Right kidney (tissue), 1 donor: ENCODE data around the gene PSD2.

Experiments
- DNase-seq: peaks from one replicate; pipeline ENCODE4 v3.0.0-alpha.2; 2016

PSD2 gene

GRCh38 chr5:139855946-139856540 lies 60.4 kb downstream of the PSD2 start:
- DNase-seq, result no peak

- DNase-seq, result no peak
Observed at GRCh38 chr5:139856714-139857113, 61.1 kb downstream of the PSD2 start.

- DNase-seq, result no peak
Observed at GRCh38 chr5:139859013-139859412, 63.4 kb downstream of the PSD2 start.

GRCh38 chr5:139861021-139861888 lies 65.6 kb downstream of the PSD2 start:
- no peak for DNase-seq

- DNase-seq, result no peak
Observed at GRCh38 chr5:139861889-139862207, 66.2 kb downstream of the PSD2 start.

- DNase-seq, result no peak
Observed at GRCh38 chr5:139862313-139862712, 66.7 kb downstream of the PSD2 start.

- DNase-seq, result no peak
Observed at GRCh38 chr5:139862803-139863202, 67.2 kb downstream of the PSD2 start.

- DNase-seq, result no peak
Observed at GRCh38 chr5:139863361-139863760, 67.8 kb downstream of the PSD2 start.

GRCh38 chr5:139863855-139864558 lies 68.4 kb downstream of the PSD2 start:
- peak; percentile 44 for DNase-seq

- DNase-seq, result no peak
Observed at GRCh38 chr5:139864716-139865483, 69.3 kb downstream of the PSD2 start.

- no peak for DNase-seq
Observed at GRCh38 chr5:139867109-139867508, 71.5 kb downstream of the PSD2 start.

- DNase-seq, result no peak
Observed at GRCh38 chr5:139867581-139867980, 72.0 kb downstream of the PSD2 start.

- no peak for DNase-seq
Observed at GRCh38 chr5:139869042-139869790, 73.6 kb downstream of the PSD2 start.

GRCh38 chr5:139870677-139871076 lies 75.1 kb downstream of the PSD2 start:
- no peak for DNase-seq

GRCh38 chr5:139871614-139872013 lies 76.0 kb downstream of the PSD2 start:
- no peak for DNase-seq

- no peak for DNase-seq
Observed at GRCh38 chr5:139872052-139872766, 76.6 kb downstream of the PSD2 start.

GRCh38 chr5:139872851-139873794 lies 77.5 kb downstream of the PSD2 start:
- DNase-seq, result no peak

GRCh38 chr5:139875957-139876356 lies 80.3 kb downstream of the PSD2 start:
- DNase-seq, result no peak

GRCh38 chr5:139877129-139877597 lies 81.6 kb downstream of the PSD2 start:
- DNase-seq, result no peak

GRCh38 chr5:139878093-139878492 lies 82.5 kb downstream of the PSD2 start:
- DNase-seq, result no peak
